Activated B cell treated with CpG ODN at 0.5 μM for 24 hours (primary cell): ENCODE measurements around the gene RPAP2. TPM values are rescaled to one million over a fixed set of nuclear protein-coding genes. Genes with fewer than 3 reads are reported as not detected.
"Not testable (repeated sequence)": the region's sequence is repeated elsewhere in the genome, so short reads cannot be mapped to it uniquely, and the experiment has no call there.

Experiments used
- ATAC-seq: fragments of 200-7000 bp; cut with Tn5 transposase; one replicate; pipeline ENCODE4 v1.10.0; 2021; ENCODE audit warnings: low read depth, mild to moderate bottlenecking, moderate library complexity
- CTCF ChIA-PET: fragments of 350-600 bp; sonication (Branson Sonifier 250); formaldehyde crosslinking; loops from one replicate; lab custom pipeline; 2021; ENCODE audit warnings: antibody characterized with exemption; lab: Charles Lee
- POLR2A ChIA-PET: fragments of 350-600 bp; sonication (Branson Sonifier 250); formaldehyde crosslinking; loops from one replicate; lab custom pipeline; 2021; ENCODE audit warnings: antibody characterized with exemption; lab: Charles Lee
- DNase-seq: peaks from one replicate; pipeline ENCODE4 v3.0.0; 2022
- H3K27ac Mint-ChIP-seq: one replicate; pipeline ENCODE4 v1.8.0; 2020; ENCODE audit warnings: mixed read lengths
- H3K27me3 Mint-ChIP-seq: one replicate; pipeline ENCODE4 v1.8.0; 2021; ENCODE audit warnings: mixed read lengths
- H3K36me3 Mint-ChIP-seq: one replicate; pipeline ENCODE4 v1.8.0; 2021; ENCODE audit warnings: low read depth, mixed read lengths
- H3K4me1 Mint-ChIP-seq: one replicate; pipeline ENCODE4 v1.8.0; 2021; ENCODE audit warnings: mixed read lengths
- H3K4me3 Mint-ChIP-seq: one replicate; pipeline ENCODE4 v1.8.0; 2020; ENCODE audit warnings: mild to moderate bottlenecking, mixed read lengths
- H3K9me3 Mint-ChIP-seq: one replicate; pipeline ENCODE4 v1.8.0; 2020; ENCODE audit warnings: mixed read lengths
- intact Hi-C: fragments of 100-400 bp; cut with micrococcal nuclease; formaldehyde crosslinking; loops from one replicate; pipeline ENCODE4 v1.15.1; 2024
- total RNA-seq: library from RNA; stranded (reverse); gene quantifications from 2 replicates; pipeline ENCODE4 v1.2.3, GENCODE V29; 2022
- TF ChIP-seq, protein P1 (sequence below): fragments of 200-600 bp; IDR thresholded peaks from one replicate; pipeline ENCODE4 v1.8.0; 2022; ENCODE audit warnings: antibody characterized with exemption, mild to moderate bottlenecking

Gene RPAP2
- total RNA-seq, 1 donor from 2014 or later: 31.7 TPM

DNA sequence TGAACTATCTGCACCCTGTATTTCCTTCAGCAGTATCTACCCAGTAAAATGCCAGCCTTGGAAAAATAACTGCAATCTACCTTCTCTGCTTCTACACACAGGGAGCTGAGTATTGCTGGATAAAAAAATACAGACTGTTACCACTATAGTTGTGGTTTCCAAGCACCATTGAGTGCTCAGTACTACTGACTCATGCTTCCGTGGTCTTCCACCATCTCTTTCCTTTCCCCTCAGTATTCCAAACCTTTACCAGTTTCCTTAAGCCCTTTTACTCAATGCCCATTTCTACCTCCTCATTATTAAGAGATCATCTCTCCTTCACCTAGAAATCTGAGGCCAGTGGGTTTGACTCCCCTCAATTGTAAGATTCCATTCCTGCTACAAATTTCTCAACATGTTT, 23.9 kb upstream of the RPAP2 start:
- TF ChIP-seq, protein P1, sequence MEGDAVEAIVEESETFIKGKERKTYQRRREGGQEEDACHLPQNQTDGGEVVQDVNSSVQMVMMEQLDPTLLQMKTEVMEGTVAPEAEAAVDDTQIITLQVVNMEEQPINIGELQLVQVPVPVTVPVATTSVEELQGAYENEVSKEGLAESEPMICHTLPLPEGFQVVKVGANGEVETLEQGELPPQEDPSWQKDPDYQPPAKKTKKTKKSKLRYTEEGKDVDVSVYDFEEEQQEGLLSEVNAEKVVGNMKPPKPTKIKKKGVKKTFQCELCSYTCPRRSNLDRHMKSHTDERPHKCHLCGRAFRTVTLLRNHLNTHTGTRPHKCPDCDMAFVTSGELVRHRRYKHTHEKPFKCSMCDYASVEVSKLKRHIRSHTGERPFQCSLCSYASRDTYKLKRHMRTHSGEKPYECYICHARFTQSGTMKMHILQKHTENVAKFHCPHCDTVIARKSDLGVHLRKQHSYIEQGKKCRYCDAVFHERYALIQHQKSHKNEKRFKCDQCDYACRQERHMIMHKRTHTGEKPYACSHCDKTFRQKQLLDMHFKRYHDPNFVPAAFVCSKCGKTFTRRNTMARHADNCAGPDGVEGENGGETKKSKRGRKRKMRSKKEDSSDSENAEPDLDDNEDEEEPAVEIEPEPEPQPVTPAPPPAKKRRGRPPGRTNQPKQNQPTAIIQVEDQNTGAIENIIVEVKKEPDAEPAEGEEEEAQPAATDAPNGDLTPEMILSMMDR: no peak
- ChIA-PET CTCF (no interaction called here), POLR2A (no interaction called here)
- ATAC-seq: no peak
- Mint-ChIP-seq H3K36me3 (peaks cover 62% of the 10 kb centered on the region), H3K9me3 (no peaks in the 10 kb centered on the region), H3K27ac (no peak overlapping the region), H3K4me1 (peaks cover 2% of the 10 kb centered on the region), H3K4me3 (no peak overlapping the region), H3K27me3 (no peaks in the 10 kb centered on the region)
- intact Hi-C loops: no loop called here
- no peak for DNase-seq

DNA sequence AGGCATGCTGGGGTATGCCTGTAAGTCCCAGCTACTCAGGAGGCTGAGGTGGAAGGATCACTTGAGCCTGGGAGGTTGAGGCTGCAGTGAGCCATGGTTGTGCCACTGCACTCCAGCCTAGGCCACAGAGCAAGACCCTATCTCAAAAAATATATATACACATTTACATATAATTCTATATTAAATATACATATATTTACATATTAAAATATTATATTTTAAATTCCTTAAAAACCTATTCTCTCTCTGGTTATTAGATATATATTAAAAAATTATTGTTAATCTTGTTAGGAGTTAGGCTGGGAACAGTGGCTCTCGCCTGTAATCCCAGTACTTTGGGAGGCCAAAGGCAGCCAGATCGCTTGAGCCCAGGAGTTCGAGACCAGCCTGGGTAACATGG, 22.8 kb upstream of the RPAP2 start:
- ChIA-PET POLR2A (no interaction called here), CTCF (no interaction called here)
- no peak for ATAC-seq
- H3K27ac Mint-ChIP-seq: no peak overlapping the region
- H3K27me3 Mint-ChIP-seq: no peaks in the 10 kb centered on the region
- intact Hi-C loops: no loop called here
- H3K4me3 Mint-ChIP-seq: no peak overlapping the region
- H3K9me3 Mint-ChIP-seq: no peaks in the 10 kb centered on the region
- peaks cover 69% of the 10 kb centered on the region for H3K36me3 Mint-ChIP-seq
- TF ChIP-seq, protein P1: no peak
- no peak for DNase-seq
- peaks cover 2% of the 10 kb centered on the region for H3K4me1 Mint-ChIP-seq

DNA sequence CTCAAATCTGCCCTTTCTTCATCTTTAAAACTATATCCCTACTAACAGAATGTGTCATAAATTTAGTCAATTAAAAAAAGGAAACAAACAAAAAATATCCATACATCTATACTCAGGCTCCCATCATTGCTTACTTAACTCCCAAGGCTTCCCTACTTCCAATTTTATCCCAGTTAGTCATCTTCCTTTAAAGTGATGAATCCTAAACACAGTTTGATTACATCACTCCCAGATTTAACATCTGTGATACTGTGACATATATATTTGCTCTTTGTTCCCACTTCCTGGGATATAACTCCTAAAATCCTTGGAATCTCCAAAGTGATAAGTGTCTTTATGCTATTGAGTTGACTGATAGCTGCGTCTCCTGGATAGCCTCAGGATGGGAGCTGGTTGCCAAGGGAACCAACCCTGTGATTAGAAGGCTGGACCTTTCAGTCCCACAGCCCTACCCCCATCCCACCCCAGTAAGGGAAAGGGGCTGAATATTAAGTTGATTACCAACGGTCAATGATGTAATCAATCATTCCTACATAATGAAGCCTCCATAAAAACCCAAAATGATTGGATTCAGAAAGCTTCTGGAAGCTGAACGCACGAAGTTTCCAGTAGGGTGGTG, 21.6 kb upstream of the RPAP2 start:
- ChIA-PET POLR2A (no interaction called here), CTCF (no interaction called here)
- H3K9me3 Mint-ChIP-seq: peaks cover 2% of the 10 kb centered on the region
- ATAC-seq: no peak
- H3K27me3 Mint-ChIP-seq: no peaks in the 10 kb centered on the region
- H3K27ac Mint-ChIP-seq: no peak overlapping the region
- TF ChIP-seq, protein P1: no peak
- H3K4me1 Mint-ChIP-seq: peaks cover 2% of the 10 kb centered on the region
- H3K4me3 Mint-ChIP-seq: no peak overlapping the region
- peaks cover 70% of the 10 kb centered on the region for H3K36me3 Mint-ChIP-seq
- DNase-seq: no peak
- intact Hi-C loops: no loop called here

DNA sequence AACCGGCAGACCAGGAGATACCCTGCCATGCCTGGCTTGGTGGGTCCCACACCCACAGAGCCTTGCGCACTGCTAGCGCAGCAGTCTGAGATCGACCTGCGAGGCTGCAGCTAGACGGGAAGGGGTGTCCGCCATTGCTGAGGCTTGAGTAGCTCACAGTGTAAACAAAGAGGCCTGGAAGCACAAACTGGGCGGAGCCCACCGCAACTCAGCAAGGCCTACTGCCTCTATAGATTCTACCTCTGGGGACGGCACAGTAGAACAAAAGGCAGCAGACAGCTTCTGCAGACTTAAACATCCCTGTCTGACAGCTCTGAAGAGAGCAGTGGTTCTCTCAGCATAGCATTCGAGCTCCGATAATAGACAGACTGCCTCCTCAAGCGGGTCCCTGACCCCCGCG, 19.1 kb upstream of the RPAP2 start:
- H3K27ac Mint-ChIP-seq, H3K4me3 Mint-ChIP-seq, ATAC-seq, H3K9me3 Mint-ChIP-seq, POLR2A ChIA-PET, intact Hi-C loops, H3K4me1 Mint-ChIP-seq, H3K27me3 Mint-ChIP-seq, CTCF ChIA-PET, DNase-seq: not testable (repeated sequence)
- peaks cover 81% of the 10 kb centered on the region for H3K36me3 Mint-ChIP-seq

DNA sequence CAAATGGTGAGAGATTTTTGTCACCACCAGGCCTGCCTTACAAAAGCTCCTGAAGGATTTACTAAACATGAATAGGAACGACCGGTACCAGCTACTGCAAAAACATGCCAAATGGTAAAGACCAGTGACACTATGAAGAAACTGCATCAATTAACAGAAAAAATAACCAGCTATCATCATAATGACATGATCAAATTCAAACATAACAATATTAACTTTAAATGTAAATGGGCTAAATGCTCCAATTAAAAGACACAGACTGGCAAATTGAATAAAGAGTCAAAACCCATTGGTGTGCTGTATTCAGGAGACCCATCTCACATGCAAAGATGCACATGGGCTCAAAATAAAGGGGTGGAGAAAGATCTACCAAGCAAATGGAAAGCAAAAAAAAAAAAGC, 17.4 kb upstream of the RPAP2 start:
- H3K27ac Mint-ChIP-seq, intact Hi-C loops, H3K4me3 Mint-ChIP-seq, CTCF ChIA-PET, ATAC-seq, POLR2A ChIA-PET, DNase-seq, H3K4me1 Mint-ChIP-seq, H3K27me3 Mint-ChIP-seq, H3K9me3 Mint-ChIP-seq: not testable (repeated sequence)
- peaks cover 81% of the 10 kb centered on the region for H3K36me3 Mint-ChIP-seq

DNA sequence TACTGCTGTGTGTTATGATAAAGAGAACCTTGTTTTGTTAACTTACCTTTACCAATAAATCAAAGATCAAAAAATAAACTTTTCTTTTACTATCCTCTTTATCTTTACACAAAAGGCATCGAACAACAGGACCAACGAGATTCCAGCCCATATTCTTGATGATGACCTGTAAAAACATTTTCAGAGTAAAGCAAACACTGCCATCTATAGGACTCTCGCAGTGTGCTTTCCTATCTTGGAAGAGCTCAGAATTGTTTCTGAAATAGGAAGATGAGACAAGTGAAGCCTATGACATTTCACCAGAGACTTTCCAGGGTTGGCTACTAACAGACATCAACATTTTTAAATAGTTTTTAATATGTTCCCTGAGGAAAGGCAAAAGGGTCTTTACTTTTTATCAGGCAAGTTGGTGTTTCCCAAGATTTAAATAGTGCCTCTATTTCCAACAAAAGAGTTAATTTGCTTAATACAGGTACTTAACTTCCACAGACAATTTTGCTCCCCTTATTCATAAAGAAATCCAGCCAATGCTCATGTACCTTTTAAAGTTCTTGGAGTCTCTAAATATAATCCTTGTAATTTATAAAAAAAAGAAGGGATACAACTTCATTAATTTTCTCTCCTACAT, 7.4 kb upstream of the RPAP2 start:
- DNase-seq (no peak), ATAC-seq (no peak)
- H3K36me3 Mint-ChIP-seq: peaks cover 43% of the 10 kb centered on the region
- ChIA-PET CTCF (interaction anchor here (1.0 to 1.7 kb wide), 6 partner anchors 11 to 1012 kb away, joined by 3 to 6 read pairs (median 3); no protein-coding TSS in a partner anchor), POLR2A (no interaction called here)
- H3K27ac Mint-ChIP-seq: no peak overlapping the region
- H3K27me3 Mint-ChIP-seq: no peaks in the 10 kb centered on the region
- no peak overlapping the region for H3K4me3 Mint-ChIP-seq
- H3K4me1 Mint-ChIP-seq: peaks cover 5% of the 10 kb centered on the region
- TF ChIP-seq, protein P1: no peak
- intact Hi-C loops: loop anchor here (1.0 to 10.0 kb wide), 4 partner anchors 294 to 1267 kb away; partner anchors contain the start of genes CCDC18, TMED5 and ZNF644
- no peaks in the 10 kb centered on the region for H3K9me3 Mint-ChIP-seq
